Dermis blood vessel endothelial cell (primary cell): Measurements from ENCODE around the gene CHIT1. TPM values are rescaled to one million over a fixed set of nuclear protein-coding genes. Genes with fewer than 3 reads are reported as not detected.

ENCODE experiments used
- DNase-seq: peaks from one replicate; pipeline ENCODE4 v3.0.0; 2010
- total RNA-seq: library from RNA; depleted of rRNA; stranded (reverse); fragments of >200 nt; gene quantifications from 2 replicates; pipeline ENCODE4 v1.2.3, GENCODE V29; 2014

Gene CHIT1
- total RNA-seq, 1 donor from 2014 or later = under 0.01 TPM

GRCh38 chr1:203174324-203174985 lies 55.0 kb downstream of the CHIT1 start:
- DNase-seq = no peak

- DNase-seq = no peak
Observed at GRCh38 chr1:203173566-203173965, 55.9 kb downstream of the CHIT1 start.

GRCh38 chr1:203173011-203173555 lies 56.4 kb downstream of the CHIT1 start:
- DNase-seq = no peak

GRCh38 chr1:203172184-203173010 lies 57.1 kb downstream of the CHIT1 start:
- DNase-seq = peak; percentile 79

- DNase-seq = no peak
Observed at GRCh38 chr1:203171341-203172183, 57.9 kb downstream of the CHIT1 start.

GRCh38 chr1:203170625-203171330 lies 58.7 kb downstream of the CHIT1 start:
- no peak for DNase-seq

GRCh38 chr1:203169770-203170520 lies 59.5 kb downstream of the CHIT1 start:
- DNase-seq = no peak

GRCh38 chr1:203168991-203169390 lies 60.5 kb downstream of the CHIT1 start:
- DNase-seq = no peak

GRCh38 chr1:203168256-203168786 lies 61.2 kb downstream of the CHIT1 start:
- no peak for DNase-seq

- no peak for DNase-seq
Observed at GRCh38 chr1:203167913-203168200, 61.6 kb downstream of the CHIT1 start.

GRCh38 chr1:203167026-203167912 lies 62.2 kb downstream of the CHIT1 start:
- DNase-seq = no peak

- no peak for DNase-seq
Observed at GRCh38 chr1:203166192-203166940, 63.1 kb downstream of the CHIT1 start.

Other genes with a start within 250 kb of the CHIT1 start
- 95.8 and 124 TPM in 2 replicates for gene TMEM183A, start 222.3 kb downstream of the CHIT1 start, total RNA-seq
- gene PPFIA4, start 203.2 kb downstream of the CHIT1 start, total RNA-seq = 0.14 and 0.17 TPM in 2 replicates
- gene MYOG, start 143.7 kb downstream of the CHIT1 start, total RNA-seq = not detected in 2 replicates
- gene ADORA1, start 101.9 kb downstream of the CHIT1 start, total RNA-seq = 0.19 TPM in 1 of 2 replicates, not detected in the other
- gene MYBPH, start 53.8 kb downstream of the CHIT1 start, total RNA-seq = not detected in 2 replicates
- 0.17 TPM in 1 of 2 replicates, not detected in the other for gene CHI3L1, start 43.0 kb downstream of the CHIT1 start, total RNA-seq
- gene BTG2, start 75.8 kb upstream of the CHIT1 start, total RNA-seq = 63.5 and 64.7 TPM in 2 replicates
- gene FMOD, start 121.4 kb upstream of the CHIT1 start, total RNA-seq = 11.4 and 21.2 TPM in 2 replicates
- not detected in 2 replicates for gene PRELP, start 246.1 kb upstream of the CHIT1 start, total RNA-seq